Fibroblast of the aortic adventitia (primary cell): Measurements from ENCODE around the gene SCFD2. TPM values are rescaled to one million over a fixed set of nuclear protein-coding genes. Genes with fewer than 3 reads are reported as not detected.
A peak's percentile ranks its signal among the peaks of the same experiment; 100 is the strongest.

ENCODE experiments used
- DNase-seq: peaks from one replicate; pipeline ENCODE4 v3.0.0-alpha.2; 2010; ENCODE audit warnings: low read depth
- H3K4me3 ChIP-seq: 2 replicates; pipeline ENCODE4 v1.5.1; 2011; ENCODE audit warnings: low read depth, mild to moderate bottlenecking, control low read depth, low read length, moderate library complexity
- CTCF ChIP-seq: IDR thresholded peaks from 2 replicates; pipeline ENCODE4 v1.5.1; 2011; ENCODE audit warnings: mild to moderate bottlenecking, low read length, control low read depth, inconsistent platforms; ENCODE audit not compliant: insufficient read depth
- total RNA-seq: library from RNA; depleted of rRNA; stranded (reverse); fragments of >200 nt; gene quantifications from 2 replicates; pipeline ENCODE4 v1.2.3, GENCODE V29; 2012; ENCODE audit warnings: low replicate concordance

Gene SCFD2
- total RNA-seq, 1 donor = 69.2 TPM

- TF ChIP-seq CTCF = no peak
- DNase-seq = no peak
- no peak overlapping the region for H3K4me3 ChIP-seq
Measured at GRCh38 chr4:52842792-52843191, 523.1 kb downstream of the SCFD2 start.

GRCh38 chr4:52841682-52842456, 524.0 kb downstream of the SCFD2 start:
- TF ChIP-seq CTCF = no peak
- DNase-seq = no peak
- no peak overlapping the region for H3K4me3 ChIP-seq

GRCh38 chr4:52840531-52841370, 525.1 kb downstream of the SCFD2 start:
- TF ChIP-seq CTCF = no peak
- H3K4me3 ChIP-seq = no peak overlapping the region
- DNase-seq = no peak

- DNase-seq = no peak
- no peak for TF ChIP-seq CTCF
Measured at GRCh38 chr4:52838729-52839586, 526.9 kb downstream of the SCFD2 start.

GRCh38 chr4:52837716-52838558, 527.9 kb downstream of the SCFD2 start:
- H3K4me3 ChIP-seq = no peak overlapping the region
- peak; percentile 22 for DNase-seq
- no peak for TF ChIP-seq CTCF

More at GRCh38 chr4:52838729-52839586, 526.9 kb downstream of the SCFD2 start:
- no peak overlapping the region for H3K4me3 ChIP-seq
